Cardiac muscle cell (in vitro differentiated cells and primary cell): ENCODE results near the gene ZFAND3. TPM values are rescaled to one million over a fixed set of nuclear protein-coding genes. Genes with fewer than 3 reads are reported as not detected.

ENCODE experiments used
- DNase-seq, 2 donors: peaks; one replicate each; pipeline versions ENCODE4 v3.0.0 to v3.0.0-alpha.2; 2010 to 2017; ENCODE audit warnings: low read depth in 1 of 2, low spot score in 1 of 2
- H3K27ac ChIP-seq: fragments of 200-600 bp; sonication (generic); 2 replicates; pipeline ENCODE4 v1.5.1; 2016
- H3K27me3 ChIP-seq: fragments of 200-600 bp; sonication (generic); 2 replicates; pipeline ENCODE4 v1.6.0; 2016; ENCODE audit warnings: control low read depth
- H3K36me3 ChIP-seq: fragments of 200-600 bp; sonication (generic); 2 replicates; pipeline ENCODE4 v1.5.1; 2016; ENCODE audit warnings: control low read depth
- H3K4me1 ChIP-seq: fragments of 200-600 bp; sonication (generic); 2 replicates; pipeline ENCODE4 v1.8.1; 2017; ENCODE audit warnings: low read depth, mild to moderate bottlenecking, mixed run types
- H3K4me3 ChIP-seq: fragments of 200-600 bp; sonication (generic); 2 replicates; pipeline ENCODE4 v1.5.1; 2016; ENCODE audit warnings: mild to moderate bottlenecking
- H3K9me3 ChIP-seq: fragments of 200-600 bp; sonication (generic); 2 replicates; pipeline ENCODE4 v1.5.1; 2017; ENCODE audit warnings: low read depth, mild to moderate bottlenecking, control low read depth
- polyA plus RNA-seq: library from polyadenylated mRNA; unstranded; fragments of >200 nt; fragmentation: Nextera tagmentation; extraction: Ambion mirVana; gene quantifications from 2 replicates; pipeline ENCODE4 v1.2.1, GENCODE V29; 2016
- total RNA-seq: library from RNA; depleted of rRNA; stranded (reverse); fragments of >200 nt; gene quantifications from 2 replicates; pipeline ENCODE4 v1.2.3, GENCODE V29; 2016
- TF ChIP-seq, protein P1 (sequence below): IDR thresholded peaks from 2 replicates; pipeline ENCODE4 v1.5.1; 2012; ENCODE audit warnings: low read depth, mild to moderate bottlenecking, low read length

Gene ZFAND3
- total and polyA plus RNA-seq, 2 experiments from 2014 or later = 49.9 to 68.0 TPM

DNA sequence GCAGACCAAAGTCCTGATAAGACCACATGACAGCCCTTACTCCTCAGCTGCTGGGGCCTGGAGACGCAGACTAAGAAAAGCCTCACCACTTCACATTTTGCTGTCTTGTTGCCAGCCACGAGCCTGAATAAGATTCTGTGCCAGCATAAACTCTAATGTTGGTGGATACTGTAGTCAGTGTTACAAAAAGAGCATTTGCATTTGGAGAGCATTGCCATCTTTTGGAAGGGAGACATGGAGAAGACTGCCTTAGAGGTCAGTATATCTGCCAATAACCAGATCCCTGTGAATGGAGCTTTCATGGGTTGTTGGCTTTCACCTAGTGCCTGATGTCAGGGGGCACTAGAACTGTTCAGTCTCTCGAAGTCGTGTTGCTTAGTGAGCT lies 315.2 kb downstream of the ZFAND3 start:
- Histone ChIP-seq H3K36me3 (no peaks in the 10 kb centered on the region), H3K9me3 (no peaks in the 10 kb centered on the region), H3K27ac (peak overlapping the region; percentile 76), H3K27me3 (no peaks in the 10 kb centered on the region), H3K4me3 (no peak overlapping the region), H3K4me1 (peaks cover 19% of the 10 kb centered on the region)
- TF ChIP-seq, protein P1, sequence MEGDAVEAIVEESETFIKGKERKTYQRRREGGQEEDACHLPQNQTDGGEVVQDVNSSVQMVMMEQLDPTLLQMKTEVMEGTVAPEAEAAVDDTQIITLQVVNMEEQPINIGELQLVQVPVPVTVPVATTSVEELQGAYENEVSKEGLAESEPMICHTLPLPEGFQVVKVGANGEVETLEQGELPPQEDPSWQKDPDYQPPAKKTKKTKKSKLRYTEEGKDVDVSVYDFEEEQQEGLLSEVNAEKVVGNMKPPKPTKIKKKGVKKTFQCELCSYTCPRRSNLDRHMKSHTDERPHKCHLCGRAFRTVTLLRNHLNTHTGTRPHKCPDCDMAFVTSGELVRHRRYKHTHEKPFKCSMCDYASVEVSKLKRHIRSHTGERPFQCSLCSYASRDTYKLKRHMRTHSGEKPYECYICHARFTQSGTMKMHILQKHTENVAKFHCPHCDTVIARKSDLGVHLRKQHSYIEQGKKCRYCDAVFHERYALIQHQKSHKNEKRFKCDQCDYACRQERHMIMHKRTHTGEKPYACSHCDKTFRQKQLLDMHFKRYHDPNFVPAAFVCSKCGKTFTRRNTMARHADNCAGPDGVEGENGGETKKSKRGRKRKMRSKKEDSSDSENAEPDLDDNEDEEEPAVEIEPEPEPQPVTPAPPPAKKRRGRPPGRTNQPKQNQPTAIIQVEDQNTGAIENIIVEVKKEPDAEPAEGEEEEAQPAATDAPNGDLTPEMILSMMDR = no peak
- no peak for DNase-seq

DNA sequence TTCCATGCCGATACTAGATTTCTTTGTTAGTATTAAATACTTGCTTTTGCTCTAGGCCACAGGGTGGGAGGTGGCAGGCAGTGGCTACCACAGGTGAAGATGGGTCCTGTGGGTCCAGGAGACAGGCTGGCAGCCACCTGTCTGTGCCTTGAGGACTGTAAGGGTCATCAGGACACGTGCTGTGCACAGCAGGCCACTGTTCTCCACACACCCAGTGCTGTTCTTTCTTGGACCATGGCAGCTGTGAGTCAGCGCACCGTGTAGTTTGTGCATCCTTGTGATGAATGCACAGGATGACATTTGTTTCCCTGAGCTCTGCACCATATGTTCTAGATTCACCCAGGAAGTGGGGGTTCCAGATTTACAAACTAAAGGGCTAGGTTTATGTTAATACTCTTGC lies 317.0 kb downstream of the ZFAND3 start:
- no peaks in the 10 kb centered on the region for H3K9me3 ChIP-seq
- no peak for DNase-seq
- H3K36me3 ChIP-seq = no peaks in the 10 kb centered on the region
- H3K4me3 ChIP-seq = no peak overlapping the region
- peaks cover 19% of the 10 kb centered on the region for H3K4me1 ChIP-seq
- TF ChIP-seq, protein P1 = no peak
- H3K27ac ChIP-seq = no peak overlapping the region
- no peaks in the 10 kb centered on the region for H3K27me3 ChIP-seq

DNA sequence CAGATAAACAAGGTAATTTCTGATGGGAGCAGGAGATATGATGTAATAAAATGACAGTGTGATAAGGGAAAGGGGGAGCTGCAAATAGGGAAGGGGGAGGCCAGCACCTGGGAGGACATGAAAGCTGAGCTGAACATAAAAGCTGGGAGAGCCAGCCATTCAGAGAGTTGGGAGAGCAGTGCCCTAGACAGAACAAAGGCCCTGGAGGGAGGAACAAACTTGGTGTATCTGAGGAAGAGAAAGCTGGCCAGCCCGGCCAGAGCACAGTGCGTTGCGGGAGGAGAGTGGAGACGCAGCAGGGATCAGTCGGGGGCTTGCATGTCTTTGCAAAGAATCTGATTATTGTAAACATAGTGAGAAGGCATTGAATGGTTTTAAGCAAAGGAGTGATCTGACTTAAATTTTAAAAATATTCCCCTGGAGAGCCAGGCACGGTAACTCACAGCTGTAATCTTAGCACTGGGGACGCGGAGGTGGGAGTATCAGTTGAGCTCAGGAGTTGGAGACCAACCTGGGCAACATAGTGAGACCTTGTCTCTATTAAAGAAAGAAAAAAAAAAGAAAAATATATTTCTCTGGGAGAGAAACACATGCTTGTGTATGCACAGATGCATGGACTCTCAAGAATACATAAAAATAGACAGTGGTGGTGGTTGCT lies 318.2 kb downstream of the ZFAND3 start:
- DNase-seq = no peak
- Histone ChIP-seq H3K9me3 (no peaks in the 10 kb centered on the region), H3K4me1 (peaks cover 20% of the 10 kb centered on the region), H3K27ac (peak overlapping the region; percentile 15), H3K36me3 (no peaks in the 10 kb centered on the region), H3K27me3 (no peaks in the 10 kb centered on the region), H3K4me3 (no peak overlapping the region)
- TF ChIP-seq, protein P1 = no peak

DNA sequence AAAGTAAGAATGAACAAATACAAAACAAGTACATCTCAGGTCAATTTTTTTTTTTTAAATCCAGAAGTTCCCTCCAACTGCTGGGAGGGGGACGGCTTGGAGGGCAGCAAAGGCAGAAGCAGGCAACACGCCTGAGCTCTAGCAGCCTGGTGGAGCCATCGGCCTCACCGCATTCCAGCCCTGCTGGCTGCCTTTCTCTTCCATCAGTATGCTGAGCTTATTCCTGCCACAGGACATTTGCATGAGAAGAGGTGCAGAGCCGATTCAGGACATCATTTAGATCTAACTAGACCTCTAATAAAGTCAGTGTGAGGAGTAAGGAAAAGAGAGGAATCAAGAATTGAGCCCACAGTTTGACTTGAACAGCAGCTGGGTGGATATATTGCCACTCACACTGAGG lies 318.8 kb downstream of the ZFAND3 start:
- TF ChIP-seq, protein P1 = no peak
- Histone ChIP-seq H3K36me3 (no peaks in the 10 kb centered on the region), H3K27ac (no peak overlapping the region), H3K4me1 (peaks cover 26% of the 10 kb centered on the region), H3K4me3 (no peak overlapping the region), H3K9me3 (no peaks in the 10 kb centered on the region), H3K27me3 (no peaks in the 10 kb centered on the region)
- DNase-seq = no peak

DNA sequence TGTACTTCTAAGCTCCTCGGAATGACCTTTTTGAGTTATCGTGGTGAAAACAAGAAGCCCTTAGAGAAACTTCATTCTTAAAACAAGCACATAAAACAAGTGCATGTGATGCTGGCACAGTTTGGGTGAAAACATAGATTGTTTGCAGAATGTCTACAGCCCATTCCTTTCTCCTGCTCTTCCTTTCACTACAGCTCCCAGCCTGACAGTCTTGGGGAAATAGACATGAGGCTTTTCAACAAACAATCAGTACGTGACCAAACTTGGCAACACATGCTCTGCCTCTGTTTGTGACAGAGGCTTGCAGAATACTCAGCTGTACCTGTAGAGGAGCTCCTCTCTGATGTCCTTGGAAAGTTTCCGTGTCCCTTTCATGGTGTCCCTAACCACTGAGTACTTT lies 321.6 kb downstream of the ZFAND3 start:
- DNase-seq = no peak
- no peaks in the 10 kb centered on the region for H3K9me3 ChIP-seq
- H3K4me3 ChIP-seq = no peak overlapping the region
- H3K4me1 ChIP-seq = peaks cover 15% of the 10 kb centered on the region
- H3K27me3 ChIP-seq = no peaks in the 10 kb centered on the region
- no peak overlapping the region for H3K27ac ChIP-seq
- no peaks in the 10 kb centered on the region for H3K36me3 ChIP-seq
- TF ChIP-seq, protein P1 = no peak
